GM21528 (cell line): Measurements from ENCODE around the gene ARHGAP6.
"Not testable (repeated sequence)": the region's sequence is repeated elsewhere in the genome, so short reads cannot be mapped to it uniquely, and the experiment has no call there.

Experiments used
- ATAC-seq: cut with Tn5 transposase; IDR thresholded peaks from one replicate; pipeline ENCODE4 v1.9.1; 2021; ENCODE audit warnings: mild to moderate bottlenecking, moderate library complexity; ENCODE audit not compliant: unreplicated experiment, low FRiP score

The ARHGAP6 gene

GRCh38 chrX:11578301-11578700, 87.4 kb downstream of the ARHGAP6 start:
- ATAC-seq: not testable (repeated sequence)

DNA sequence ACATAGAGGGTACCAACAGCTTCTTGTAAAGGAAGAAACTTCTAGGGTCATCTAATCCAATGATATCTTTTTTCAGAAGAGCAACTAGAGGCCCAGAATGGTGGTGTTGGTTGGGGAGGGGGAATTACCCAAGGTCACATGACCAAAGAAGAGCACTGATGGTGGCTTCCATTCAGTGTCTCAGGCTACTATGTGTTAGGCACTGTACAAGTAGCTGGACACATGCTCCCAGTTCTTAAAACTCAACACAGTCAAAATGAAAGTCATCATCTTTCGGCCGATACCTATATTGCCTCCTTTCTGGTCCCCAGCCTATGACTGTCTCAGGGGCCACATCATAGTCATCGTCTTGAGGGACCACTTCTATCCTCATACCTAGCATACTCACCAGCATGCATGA, 88.1 kb downstream of the ARHGAP6 start:
- no peak for ATAC-seq

- no peak for ATAC-seq
These were observed 90.4 kb downstream of the ARHGAP6 start for GRCh38 chrX:11575332-11575731.

- ATAC-seq: no peak
These were observed 98.0 kb downstream of the ARHGAP6 start for GRCh38 chrX:11567528-11568220.

DNA sequence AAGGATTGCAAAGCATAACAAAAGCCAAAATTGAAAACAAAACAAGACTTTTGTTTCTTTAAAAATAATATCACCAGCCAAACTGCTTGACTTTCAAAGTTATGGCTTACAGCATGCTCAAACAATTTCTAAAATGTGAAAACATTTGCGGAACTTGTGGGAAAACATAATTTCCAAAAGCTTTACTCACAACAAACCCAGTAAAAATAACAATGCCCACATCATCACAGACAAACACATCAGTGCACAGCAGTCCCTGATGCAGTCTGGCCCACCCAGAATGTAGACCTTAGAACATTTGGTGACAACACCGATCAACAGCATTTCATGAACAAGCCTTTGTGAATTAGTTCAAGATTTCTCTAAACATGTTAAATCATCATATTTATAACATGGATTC, 98.9 kb downstream of the ARHGAP6 start:
- ATAC-seq: no peak

GRCh38 chrX:11566173-11566572, 99.5 kb downstream of the ARHGAP6 start:
- ATAC-seq: no peak

GRCh38 chrX:11564546-11564945, 101.2 kb downstream of the ARHGAP6 start:
- ATAC-seq: no peak

GRCh38 chrX:11562570-11562969, 103.2 kb downstream of the ARHGAP6 start:
- no peak for ATAC-seq

GRCh38 chrX:11558972-11559371, 106.7 kb downstream of the ARHGAP6 start:
- no peak for ATAC-seq

- ATAC-seq: no peak
These were observed 108.6 kb downstream of the ARHGAP6 start for GRCh38 chrX:11557120-11557519.

DNA sequence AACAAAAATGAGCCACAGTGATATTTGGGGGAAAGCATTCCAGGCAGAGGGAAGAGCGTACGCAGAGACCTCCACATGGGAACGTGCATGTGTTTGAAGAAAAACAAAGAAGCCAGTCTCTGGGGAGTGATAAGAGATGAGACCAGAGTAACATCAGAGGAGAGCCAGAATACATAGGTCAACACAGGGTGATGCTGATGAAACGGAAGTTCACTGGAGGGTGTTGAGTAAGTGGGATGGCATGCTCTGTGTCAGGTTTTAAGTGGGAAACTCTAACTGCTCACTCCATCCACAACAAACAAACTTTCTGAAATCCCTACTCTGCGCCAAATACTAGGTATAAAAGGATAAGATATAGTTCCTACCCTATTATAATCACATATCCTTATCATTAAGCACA, 110.0 kb downstream of the ARHGAP6 start:
- ATAC-seq: no peak

DNA sequence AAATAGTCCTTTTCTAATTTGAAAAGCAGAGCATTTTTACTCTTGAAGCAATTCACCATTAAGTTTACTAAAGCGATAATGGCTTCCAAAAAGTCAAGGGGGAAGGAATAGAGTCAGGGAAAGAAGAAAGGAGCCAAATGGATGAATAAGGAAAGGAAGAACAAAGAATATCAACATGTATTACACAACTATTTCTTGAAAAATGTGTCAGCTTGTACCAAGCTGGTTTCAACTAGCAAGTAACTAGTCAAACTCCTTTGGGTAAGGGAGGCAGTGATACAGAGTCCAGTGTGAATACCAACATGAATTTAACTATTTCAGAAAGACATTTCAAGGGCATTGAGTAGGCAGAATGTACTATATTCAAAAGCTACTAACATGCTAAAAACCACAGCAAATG, 112.1 kb downstream of the ARHGAP6 start:
- ATAC-seq: no peak

GRCh38 chrX:11551151-11551550, 114.6 kb downstream of the ARHGAP6 start:
- no peak for ATAC-seq

DNA sequence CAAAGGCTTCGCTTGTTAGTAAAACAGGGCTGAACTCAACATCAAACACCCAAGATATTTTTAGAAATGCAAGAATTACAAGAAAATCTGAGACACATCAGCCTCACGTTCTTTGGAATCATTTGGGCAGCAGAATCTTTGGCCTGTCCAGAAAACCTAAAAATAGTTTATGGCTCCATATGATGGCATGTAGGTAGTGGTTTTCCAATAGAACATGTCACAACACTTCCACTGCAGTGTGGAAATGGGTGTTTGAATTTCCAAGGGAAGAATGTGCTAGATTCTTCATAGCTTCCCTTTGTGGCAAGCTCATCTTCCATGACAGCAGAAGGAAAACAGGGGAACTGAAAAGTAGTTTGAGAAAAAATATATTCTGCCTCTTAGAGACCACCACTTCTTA, 118.8 kb downstream of the ARHGAP6 start:
- no peak for ATAC-seq

DNA sequence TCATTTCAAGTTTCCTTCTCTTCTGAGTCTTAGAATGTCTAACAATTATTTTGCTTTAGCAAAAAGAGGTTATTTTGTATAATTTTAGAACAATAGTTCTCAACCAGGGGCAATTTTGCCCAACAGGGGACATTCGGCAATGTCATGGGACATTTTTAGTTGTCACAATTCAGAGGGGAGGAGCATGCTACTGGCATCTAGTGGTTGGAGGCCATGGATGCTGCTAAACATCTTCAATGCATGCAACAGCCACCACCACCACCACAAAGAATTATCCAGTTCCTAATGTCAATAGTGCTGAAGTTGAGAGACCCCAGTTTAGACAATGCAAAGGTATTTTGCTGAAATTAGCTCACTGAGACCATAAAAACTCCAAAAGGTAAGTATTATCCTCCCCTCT, 122.5 kb downstream of the ARHGAP6 start:
- no peak for ATAC-seq

DNA sequence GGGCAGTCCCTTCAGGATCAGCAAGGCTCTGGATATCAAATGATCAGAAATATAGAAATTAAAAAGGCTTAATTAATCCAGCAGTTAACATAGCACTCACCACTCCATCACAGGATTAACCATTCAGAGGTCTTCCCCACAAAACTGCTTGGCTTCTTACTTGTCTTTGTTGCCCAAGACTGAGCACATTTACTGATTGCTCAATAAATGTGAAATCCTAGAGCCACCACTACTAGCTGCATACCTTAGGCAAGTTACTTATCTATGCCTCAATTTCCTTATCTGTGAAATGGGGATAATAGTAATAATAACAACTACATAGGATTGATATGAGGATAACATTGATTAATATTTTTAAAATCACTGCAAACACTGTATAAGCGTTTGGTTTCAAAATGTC, 124.2 kb downstream of the ARHGAP6 start:
- ATAC-seq: no peak

DNA sequence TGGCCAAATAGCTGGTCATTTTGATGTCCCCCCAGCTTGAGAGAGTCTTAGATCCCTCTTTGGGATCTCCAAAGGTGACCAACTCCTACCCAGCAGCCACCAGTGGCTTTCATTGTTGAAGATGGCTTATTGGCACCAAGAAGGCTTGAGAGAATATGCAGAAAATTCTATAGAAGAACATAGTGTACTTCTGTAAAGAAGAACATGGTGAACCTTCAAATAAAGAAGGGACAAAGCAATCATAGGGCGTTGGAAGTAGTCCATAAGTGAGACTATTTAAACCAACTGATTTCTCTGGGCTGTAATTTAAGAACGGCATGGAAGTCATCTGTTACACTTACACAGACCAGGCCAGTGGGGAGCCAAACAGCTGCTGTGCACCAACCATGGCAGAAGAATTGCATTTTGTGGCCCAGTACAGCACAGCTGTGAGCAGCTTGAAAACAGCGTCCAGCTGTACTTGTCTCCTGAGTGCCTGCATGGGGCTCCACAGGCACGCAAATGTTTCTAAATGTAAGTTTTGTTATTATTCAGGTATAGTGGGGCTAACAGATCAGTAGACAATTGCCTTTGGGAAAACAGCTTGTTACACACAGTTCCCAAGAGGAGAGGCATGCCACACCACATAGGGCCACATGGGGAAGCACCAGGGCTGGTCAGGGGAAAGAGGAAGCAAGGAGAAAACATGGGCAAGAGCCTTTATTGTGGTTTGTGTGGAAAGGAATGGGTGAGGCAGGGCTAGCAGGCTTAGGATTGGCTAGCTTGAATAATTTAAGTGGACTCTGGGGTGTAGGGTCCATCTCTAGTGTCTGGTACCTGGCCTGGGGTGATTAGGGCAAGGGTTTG, 125.0 kb downstream of the ARHGAP6 start:
- ATAC-seq: no peak

- no peak for ATAC-seq
These were observed 128.6 kb downstream of the ARHGAP6 start for GRCh38 chrX:11537141-11537540.

DNA sequence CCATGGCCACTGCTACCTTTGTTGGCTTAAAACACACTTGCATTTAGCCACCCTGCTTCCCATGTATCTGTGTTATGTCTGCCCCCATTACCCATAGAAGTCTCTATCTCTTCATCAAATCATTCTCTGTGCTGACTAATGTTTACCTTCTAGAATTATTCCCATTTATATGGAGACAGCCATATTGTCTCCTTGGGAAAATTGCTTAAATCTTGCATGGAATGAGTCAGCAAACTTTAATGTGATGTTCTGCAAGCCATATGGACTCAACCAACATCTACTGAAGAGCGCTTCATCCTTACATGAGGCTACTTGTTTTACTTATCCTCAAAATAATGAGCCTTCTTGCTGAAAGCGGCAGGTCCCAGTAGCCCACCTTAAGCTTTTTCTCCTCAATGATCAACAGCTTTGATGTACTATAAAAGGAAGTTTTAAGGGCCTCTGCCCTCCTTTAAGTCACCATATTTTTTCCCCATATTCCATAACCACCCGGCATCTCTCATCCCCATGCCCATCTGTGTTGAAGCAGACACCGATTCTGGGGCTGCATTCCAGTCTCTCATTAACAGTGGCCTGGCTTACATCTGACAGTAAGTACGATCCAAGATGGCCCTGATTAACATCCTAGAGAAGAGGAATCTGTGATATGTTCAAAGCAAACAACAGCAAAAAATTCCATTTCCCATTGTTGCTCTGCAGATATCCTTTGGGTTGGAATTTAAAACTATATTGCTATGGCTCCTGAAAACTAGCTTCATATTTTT, 130.4 kb downstream of the ARHGAP6 start:
- ATAC-seq: no peak

DNA sequence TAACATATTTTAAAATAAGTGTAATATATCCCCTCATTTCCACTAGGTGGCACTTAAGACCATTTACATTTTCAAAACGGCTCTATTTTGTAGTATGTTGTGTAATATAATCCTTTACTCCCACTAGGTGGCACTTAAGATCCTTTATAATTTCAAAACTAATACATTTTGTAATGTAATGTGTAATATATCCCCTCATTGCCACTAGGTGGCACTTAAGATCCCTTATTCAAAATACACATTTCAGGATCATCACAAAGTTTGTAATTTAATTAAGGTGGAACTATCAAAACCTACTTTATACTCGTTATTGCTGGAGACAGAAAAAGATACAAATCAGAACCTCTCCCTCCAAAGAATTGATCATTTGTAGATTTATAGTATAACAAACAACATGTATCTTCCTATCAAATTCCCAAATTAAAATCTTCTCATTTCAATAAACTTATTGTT, 132.5 kb downstream of the ARHGAP6 start:
- peak; percentile 94 for ATAC-seq
